Prostate gland (tissue), 2 donors: Measurements from ENCODE around the gene CYB561A3.

Experiments
- CTCF ChIP-seq, 4 experiments: fragments of 200-600 bp in 2 of 4; fragments of 450-650 bp in 2 of 4; sonication (generic) in 2 of 4; IDR thresholded peaks; 1 replicate in 3 of 4; 2 replicates in 1 of 4; pipeline ENCODE4 v1.5.1; 2016 to 2019; ENCODE audit warnings: antibody characterized with exemption in 4 of 4, mild to moderate bottlenecking in 2 of 4, moderate library complexity in 2 of 4
- POLR2AphosphoS5 ChIP-seq: sonication (generic); formaldehyde crosslinking; IDR thresholded peaks from one replicate; pipeline ENCODE4 v1.6.1; 2017; ENCODE audit warnings: antibody characterized with exemption

- TF ChIP-seq CTCF (IDR thresholded peaks at IDR 0.05), result no peak
- peak; percentile 40 for TF ChIP-seq POLR2AphosphoS5
These were observed 35.9 kb downstream of the CYB561A3 start for GRCh38 chr11:61325649-61326414.
